Ascending aorta (tissue), 2 donors: Measurements from ENCODE around the gene CELSR1. TPM values are rescaled to one million over a fixed set of nuclear protein-coding genes. Genes with fewer than 3 reads are reported as not detected.

Experiments used
- DNase-seq, 2 donors: peaks; one replicate each; pipeline ENCODE4 v3.0.0-alpha.2; 2019; ENCODE audit warnings: low spot score in 2 of 2
- H3K27ac ChIP-seq, 2 donors: fragments of 200-600 bp; sonication (generic); one replicate each; pipeline ENCODE4 v1.5.1; 2016 to 2017; ENCODE audit warnings: mild to moderate bottlenecking in 1 of 2
- H3K27me3 ChIP-seq: fragments of 200-600 bp; sonication (generic); one replicate; pipeline ENCODE4 v1.5.1; 2017
- H3K36me3 ChIP-seq, 2 donors: fragments of 200-600 bp; sonication (generic); one replicate each; pipeline ENCODE4 v1.5.1; 2016
- H3K4me1 ChIP-seq, 2 donors: fragments of 200-600 bp; sonication (generic); one replicate each; pipeline ENCODE4 v1.5.1; 2016 to 2017; ENCODE audit warnings: mild to moderate bottlenecking in 1 of 2
- H3K4me3 ChIP-seq, 2 donors: fragments of 200-600 bp; sonication (generic); one replicate each; pipeline ENCODE4 v1.5.1; 2016 to 2017; ENCODE audit warnings: mild to moderate bottlenecking in 1 of 2
- H3K9me3 ChIP-seq, 2 donors: fragments of 200-600 bp; sonication (generic); one replicate each; pipeline ENCODE4 v1.5.1; 2016
- CTCF ChIP-seq, 3 experiments: fragments of 200-600 bp in 2 of 3; fragments of 450-650 bp in 1 of 3; sonication (generic) in 2 of 3; IDR thresholded peaks; one replicate each; pipeline ENCODE4 v1.5.1; 2016 to 2019; ENCODE audit warnings: antibody characterized with exemption in 3 of 3, mild to moderate bottlenecking in 1 of 3, moderate library complexity in 1 of 3
- intact Hi-C: fragments of 100-400 bp; cut with DNase I; formaldehyde crosslinking; loops from one replicate; pipeline ENCODE4 v1.15.1; 2023
- total RNA-seq: library from RNA; depleted of rRNA; stranded (reverse); fragments of >200 nt; gene quantifications from one replicate; pipeline ENCODE4 v1.1.0, GENCODE V29; 2016

CELSR1 gene
- total RNA-seq, 1 donor from 2014 or later = 10.5 TPM

GRCh38 chr22:46430961-46431838, 106.2 kb downstream of the CELSR1 start:
- Histone ChIP-seq H3K4me3 (no peak overlapping the region), H3K36me3 (no peaks in the 10 kb centered on the region), H3K4me1 (no peaks in the 10 kb centered on the region), H3K9me3 (no peaks in the 10 kb centered on the region), H3K27ac (no peak overlapping the region), H3K27me3 (no peaks in the 10 kb centered on the region)
- TF ChIP-seq CTCF (IDR thresholded peaks at IDR 0.05) = no peak
- intact Hi-C loops = no loop called here
- DNase-seq = no peak

- H3K4me3 ChIP-seq = no peak overlapping the region
- H3K27me3 ChIP-seq = no peaks in the 10 kb centered on the region
- DNase-seq = no peak
- no peaks in the 10 kb centered on the region for H3K4me1 ChIP-seq
- H3K27ac ChIP-seq = no peak overlapping the region
- intact Hi-C loops = no loop called here
- no peak for TF ChIP-seq CTCF (IDR thresholded peaks at IDR 0.05)
- no peaks in the 10 kb centered on the region for H3K9me3 ChIP-seq
- H3K36me3 ChIP-seq = no peaks in the 10 kb centered on the region
These were observed 108.0 kb downstream of the CELSR1 start for GRCh38 chr22:46429325-46429853.

- Histone ChIP-seq H3K9me3 (no peaks in the 10 kb centered on the region), H3K36me3 (no peaks in the 10 kb centered on the region), H3K27me3 (no peaks in the 10 kb centered on the region), H3K4me3 (no peak overlapping the region), H3K4me1 (no peaks in the 10 kb centered on the region), H3K27ac (no peak overlapping the region)
- no peak for TF ChIP-seq CTCF (IDR thresholded peaks at IDR 0.05)
- intact Hi-C loops = no loop called here
- no peak for DNase-seq
These were observed 108.7 kb downstream of the CELSR1 start for GRCh38 chr22:46428602-46429324.

GRCh38 chr22:46428171-46428570, 109.2 kb downstream of the CELSR1 start:
- Histone ChIP-seq H3K4me1 (no peaks in the 10 kb centered on the region), H3K4me3 (no peak overlapping the region), H3K27me3 (no peaks in the 10 kb centered on the region), H3K9me3 (no peaks in the 10 kb centered on the region), H3K27ac (no peak overlapping the region), H3K36me3 (no peaks in the 10 kb centered on the region)
- intact Hi-C loops = no loop called here
- DNase-seq = no peak
- TF ChIP-seq CTCF (IDR thresholded peaks at IDR 0.05) = no peak

GRCh38 chr22:46425016-46425415, 112.4 kb downstream of the CELSR1 start:
- Histone ChIP-seq H3K4me1 (no peaks in the 10 kb centered on the region), H3K27ac (no peak overlapping the region), H3K4me3 (no peak overlapping the region), H3K9me3 (no peaks in the 10 kb centered on the region), H3K36me3 (no peaks in the 10 kb centered on the region), H3K27me3 (no peaks in the 10 kb centered on the region)
- no peak for TF ChIP-seq CTCF (IDR thresholded peaks at IDR 0.05)
- no peak for DNase-seq
- intact Hi-C loops = no loop called here
